Activated CD8-positive, alpha-beta memory T cell treated with anti-CD3 and anti-CD28 coated beads for 4 hours (primary cell): ENCODE results near the gene SLC27A2.

ENCODE experiments used
- DNase-seq, 2 donors: peaks; one replicate each; pipeline ENCODE4 v3.0.0-alpha.2; 2020; ENCODE audit warnings: low read depth in 2 of 2

SLC27A2 gene

DNA sequence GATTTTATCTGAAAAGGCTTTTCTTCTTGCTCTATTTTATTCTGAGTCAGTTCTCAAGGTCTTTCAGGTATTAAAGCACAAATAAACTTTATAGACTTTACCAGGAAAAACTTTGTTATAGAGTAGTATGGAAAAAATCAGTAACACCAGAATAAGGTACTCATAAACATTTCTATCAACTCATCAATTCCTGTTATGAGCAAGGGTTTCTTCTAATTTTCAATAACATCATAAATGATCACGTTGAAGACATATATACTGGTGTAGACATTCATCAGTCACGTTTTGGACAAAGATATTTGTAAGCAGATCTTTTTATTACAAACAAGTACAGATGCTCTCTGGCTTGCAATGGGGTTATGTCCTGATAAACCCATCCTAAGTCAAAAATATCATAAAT lies 93.1 kb downstream of the SLC27A2 start:
- DNase-seq = no peak

DNA sequence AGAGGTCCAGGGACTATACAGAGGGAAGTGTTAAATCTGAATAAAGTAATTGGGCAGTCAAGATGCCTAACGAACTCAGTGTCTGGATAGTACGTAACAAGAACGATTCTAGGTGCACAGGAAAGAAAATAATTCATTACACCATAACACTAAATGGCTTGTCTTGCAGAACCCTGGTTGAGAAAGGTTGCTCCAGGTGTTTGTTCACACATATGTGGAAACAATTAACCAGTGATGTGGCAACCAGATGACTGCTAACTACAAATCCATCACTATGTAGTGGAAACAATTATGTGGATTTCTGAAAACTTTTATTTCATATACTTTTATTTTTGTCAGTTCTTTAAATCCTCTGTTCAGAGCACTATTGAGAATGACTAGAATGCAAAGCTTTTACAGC lies 93.9 kb downstream of the SLC27A2 start:
- DNase-seq = no peak

DNA sequence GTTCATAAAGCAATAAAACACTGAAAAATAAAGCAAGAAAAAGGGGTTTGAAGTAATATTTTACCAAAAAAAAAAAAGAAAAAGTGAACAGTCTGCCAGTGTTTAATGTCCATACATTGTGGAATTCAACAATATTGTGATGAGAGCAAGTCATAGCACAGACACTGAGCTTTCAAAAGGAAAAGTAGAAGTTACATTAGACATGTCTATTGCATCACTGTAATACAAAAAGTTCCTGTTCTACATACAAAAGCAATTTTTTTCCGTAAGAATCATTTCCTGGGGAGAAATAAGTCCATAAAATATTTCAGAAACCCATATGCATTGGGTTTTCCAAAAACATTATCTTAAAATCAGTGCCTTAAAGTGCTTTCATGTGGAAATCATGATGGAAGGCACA lies 95.4 kb downstream of the SLC27A2 start:
- DNase-seq = no peak

DNA sequence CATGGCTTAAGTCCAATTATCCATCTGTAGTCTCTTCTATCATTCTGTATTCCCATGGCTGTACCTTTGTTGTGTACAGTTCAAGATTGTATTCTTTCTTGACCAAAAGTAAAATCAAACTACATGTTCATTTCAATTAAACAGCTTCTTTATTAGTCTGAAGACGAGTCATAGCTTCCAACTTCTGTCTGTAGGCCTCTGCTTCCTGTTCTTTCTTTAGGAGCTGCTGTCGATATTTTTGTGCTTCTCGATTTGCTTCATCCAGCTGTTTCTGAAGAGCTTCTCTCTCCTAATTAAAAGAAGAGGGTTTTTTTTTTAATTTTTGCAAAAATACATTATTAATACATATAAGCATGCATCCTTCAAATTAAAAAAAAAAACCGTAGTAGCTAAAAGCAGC lies 96.5 kb downstream of the SLC27A2 start:
- DNase-seq = no peak

DNA sequence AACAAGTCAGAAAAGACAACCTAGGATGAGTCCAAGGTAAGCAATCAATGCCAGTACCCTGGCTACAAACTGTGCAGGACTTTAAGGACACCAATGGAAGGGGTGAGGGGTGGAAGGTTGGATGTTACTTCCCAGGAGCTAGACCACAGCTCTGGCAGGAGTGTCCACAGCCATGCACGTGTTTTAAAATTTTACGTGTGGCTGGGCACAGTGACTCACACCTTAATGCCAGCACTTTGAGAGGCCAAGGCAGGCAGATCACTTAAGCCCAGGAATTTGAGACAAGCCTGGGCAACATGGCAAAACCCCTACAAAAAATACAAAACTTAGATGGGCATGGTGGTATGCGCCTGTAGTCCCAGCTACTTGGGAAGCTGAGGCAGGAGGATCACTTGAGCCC lies 98.3 kb downstream of the SLC27A2 start:
- no peak for DNase-seq

DNA sequence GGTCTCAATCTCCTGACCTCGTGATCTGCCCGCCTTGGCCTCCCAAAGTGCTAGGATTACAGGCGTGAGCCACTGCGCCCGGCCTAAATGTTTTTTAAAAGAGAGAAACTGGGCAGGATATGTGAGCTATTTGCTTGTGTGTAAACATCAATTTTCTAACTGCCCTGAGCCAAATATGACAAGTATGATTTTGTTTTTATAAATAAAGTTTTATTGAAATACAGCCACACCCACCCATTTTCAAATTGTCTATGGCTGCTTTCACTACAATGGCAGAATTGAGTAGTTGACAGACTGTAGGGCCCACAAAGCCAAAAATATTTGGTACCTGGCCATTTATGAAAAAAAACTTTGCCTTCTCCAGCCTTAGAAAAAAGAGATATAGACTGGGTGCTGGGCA lies 99.4 kb downstream of the SLC27A2 start:
- no peak for DNase-seq
